ENCODE data around the gene STOML3. TPM values are rescaled to one million over a fixed set of nuclear protein-coding genes. Genes with fewer than 3 reads are reported as not detected.

Gene STOML3
- total and polyA plus RNA-seq, 2 of the 8 experiments (the other 6 are each of a cell fraction or from before 2014, with no cell fraction given), result 0.06 TPM; not detected in 1

DNA sequence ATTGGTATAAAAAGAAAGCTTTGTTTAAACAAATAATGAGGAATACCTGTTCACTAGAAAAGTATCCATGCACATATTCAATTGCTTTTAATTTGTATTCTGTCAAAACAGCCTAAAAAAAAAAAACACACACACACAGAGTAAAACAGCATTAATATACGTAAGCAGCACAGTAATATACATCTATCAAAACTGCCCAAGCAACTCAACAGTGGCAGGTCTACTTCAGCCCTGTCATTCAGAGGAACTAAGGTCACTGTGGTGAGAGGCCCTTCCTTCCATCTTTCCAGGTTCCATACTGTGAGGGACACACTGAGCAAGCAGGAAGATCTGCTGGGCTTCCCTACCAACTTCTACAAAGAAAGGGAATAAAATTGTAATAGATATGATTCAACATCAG lies 43.5 kb upstream of the STOML3 start (continued):
- TF ChIP-seq CEBPB (IDR thresholded peaks at IDR 0.05; ENCODE audit: low read depth, low read length) (no peak), EGR1 (IDR thresholded peaks at IDR 0.05; ENCODE audit: borderline replicate concordance, low read depth, low read length) (no peak), SP1 (IDR thresholded peaks at IDR 0.05; ENCODE audit: low read depth, low read length) (no peak), TEAD4 (IDR thresholded peaks at IDR 0.05; ENCODE audit: low read depth, low read length) (no peak), TAF1 (IDR thresholded peaks at IDR 0.05; ENCODE audit: low read depth, low read length) (no peak), EZH2 (IDR thresholded peaks at IDR 0.05; ENCODE audit: low read depth, low read length, severe bottlenecking) (no peak), KDM4A (IDR thresholded peaks at IDR 0.05; ENCODE audit: low read depth, low read length, severe bottlenecking) (no peak)
